GM18505 (cell line): ENCODE results near the gene CABP4.

Source experiments
- ATAC-seq: cut with Tn5 transposase; IDR thresholded peaks from one replicate; pipeline ENCODE4 v1.9.1; 2021; ENCODE audit not compliant: unreplicated experiment
- POLR2A ChIP-seq: IDR thresholded peaks from 4 replicates; pipeline ENCODE4 v1.6.1; 2011; ENCODE audit warnings: borderline replicate concordance; ENCODE audit not compliant: insufficient read depth, insufficient read length; ENCODE audit errors: extremely low read depth

The CABP4 gene

DNA sequence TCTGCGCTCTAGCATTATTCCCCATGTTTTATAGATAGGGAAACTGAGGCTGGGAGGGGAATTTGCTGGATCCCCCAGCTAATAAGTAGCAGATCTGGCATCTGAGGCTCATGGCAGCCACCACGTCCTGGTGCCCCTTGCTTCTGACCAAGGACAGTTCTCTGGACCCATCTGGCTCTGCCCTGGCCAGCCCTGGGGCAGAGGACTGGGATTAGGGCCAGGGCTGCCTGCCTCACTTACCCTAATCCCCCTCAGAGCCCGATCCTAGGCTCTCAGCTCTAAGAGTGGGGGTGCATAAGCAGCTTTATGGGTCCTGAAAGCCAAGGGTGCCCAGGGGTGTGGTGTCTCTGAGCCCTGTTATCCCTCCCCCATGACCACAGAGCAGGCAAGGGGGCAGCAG lies at the start of gene CABP4:
Gene CABP4, plus strand, starts transcription at position 301 of the 400 bp plus-strand sequence. Its CDS starts 70 bp downstream, at position 371.
- no peak for TF ChIP-seq POLR2A
- ATAC-seq = no peak

DNA sequence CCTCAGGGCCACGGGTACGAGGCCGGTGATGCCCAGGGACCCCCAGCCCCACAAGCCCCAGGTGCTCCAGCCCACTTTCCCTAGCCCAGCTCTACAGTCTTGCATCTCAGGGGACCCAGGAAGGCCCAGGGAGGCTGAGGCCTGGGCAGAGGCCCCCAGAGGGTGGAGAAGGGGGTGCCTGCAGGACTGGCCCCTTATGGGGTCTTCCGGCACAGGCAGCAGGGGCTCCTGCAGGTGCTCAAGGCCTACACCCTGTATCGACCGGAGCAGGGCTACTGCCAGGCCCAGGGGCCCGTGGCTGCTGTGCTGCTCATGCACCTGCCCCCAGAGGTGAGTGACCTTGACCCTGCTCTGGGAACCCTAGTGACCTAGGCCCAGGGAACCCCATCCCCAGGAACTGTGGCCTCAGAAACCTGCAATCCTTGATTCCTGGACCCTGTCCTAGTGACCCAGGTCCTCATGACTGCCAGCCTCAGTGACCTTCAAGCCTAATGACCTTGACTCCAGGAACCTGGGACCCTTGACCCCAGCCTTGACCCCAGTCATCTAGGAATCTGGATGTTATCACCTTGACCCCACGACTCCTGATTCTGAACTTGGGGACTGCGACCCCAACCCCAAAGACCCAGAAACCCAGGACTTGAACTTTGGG lies 49.3 kb upstream of the CABP4 start:
- no peak for TF ChIP-seq POLR2A
- no peak for ATAC-seq

DNA sequence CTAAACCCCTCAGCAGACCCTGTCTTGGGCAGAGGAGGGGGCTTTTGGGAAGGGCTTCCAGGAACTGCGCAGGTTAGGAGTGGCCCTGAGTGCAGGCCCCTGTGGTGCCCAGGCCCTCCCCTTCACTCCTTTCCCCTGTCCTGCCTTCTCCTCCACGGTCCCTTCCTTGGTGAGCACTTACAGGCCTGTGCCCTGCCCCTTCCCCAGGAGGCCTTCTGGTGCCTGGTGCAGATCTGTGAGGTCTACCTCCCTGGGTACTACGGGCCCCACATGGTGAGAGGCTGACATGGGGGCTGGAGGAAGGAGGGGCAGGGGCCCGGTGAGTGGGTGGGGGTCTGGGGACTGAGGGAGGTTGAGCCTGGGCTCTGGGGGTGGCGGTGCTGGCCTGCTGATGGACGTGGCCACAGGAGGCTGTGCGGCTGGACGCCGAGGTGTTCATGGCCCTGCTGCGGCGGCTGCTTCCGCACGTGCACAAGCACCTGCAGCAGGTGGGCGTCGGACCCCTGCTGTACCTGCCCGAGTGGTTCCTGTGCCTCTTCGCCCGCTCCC lies 48.7 kb upstream of the CABP4 start:
- no peak for TF ChIP-seq POLR2A
- no peak for ATAC-seq

DNA sequence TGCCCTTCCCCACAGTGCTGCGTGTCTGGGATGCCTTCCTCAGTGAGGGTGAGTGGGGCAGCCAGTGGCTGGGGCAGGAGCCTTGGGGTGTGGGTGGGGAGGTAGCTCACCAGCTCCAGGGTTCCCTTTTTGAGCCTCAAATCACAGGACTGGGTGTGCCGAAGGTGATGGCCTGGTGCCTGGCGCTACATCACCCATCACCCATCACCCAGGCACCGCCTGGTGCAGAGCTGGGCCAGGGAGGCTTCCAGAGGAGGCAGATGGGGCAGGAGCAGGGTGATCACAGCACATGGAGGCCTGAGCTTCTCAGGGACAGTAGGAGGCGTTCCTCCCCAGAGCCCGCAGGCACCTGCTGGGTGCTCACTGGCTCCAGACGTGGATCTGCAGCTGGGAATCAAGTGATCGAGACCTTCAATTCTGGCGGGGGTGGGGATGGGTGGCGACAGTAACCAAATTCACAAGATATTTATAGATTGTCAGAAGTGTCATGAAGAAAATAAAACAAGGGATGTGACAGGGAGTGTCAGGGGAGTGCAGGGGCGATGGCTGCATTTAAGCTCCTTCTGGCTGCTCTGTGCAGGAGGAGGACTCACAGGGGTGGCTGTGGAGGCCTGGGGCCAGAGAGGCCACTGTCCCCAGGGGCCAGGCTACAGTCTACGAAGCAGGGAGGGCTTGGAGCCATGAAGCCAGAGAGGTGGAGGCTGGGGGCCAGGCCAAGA lies 48.0 kb upstream of the CABP4 start:
- ATAC-seq = no peak
- TF ChIP-seq POLR2A = no peak

DNA sequence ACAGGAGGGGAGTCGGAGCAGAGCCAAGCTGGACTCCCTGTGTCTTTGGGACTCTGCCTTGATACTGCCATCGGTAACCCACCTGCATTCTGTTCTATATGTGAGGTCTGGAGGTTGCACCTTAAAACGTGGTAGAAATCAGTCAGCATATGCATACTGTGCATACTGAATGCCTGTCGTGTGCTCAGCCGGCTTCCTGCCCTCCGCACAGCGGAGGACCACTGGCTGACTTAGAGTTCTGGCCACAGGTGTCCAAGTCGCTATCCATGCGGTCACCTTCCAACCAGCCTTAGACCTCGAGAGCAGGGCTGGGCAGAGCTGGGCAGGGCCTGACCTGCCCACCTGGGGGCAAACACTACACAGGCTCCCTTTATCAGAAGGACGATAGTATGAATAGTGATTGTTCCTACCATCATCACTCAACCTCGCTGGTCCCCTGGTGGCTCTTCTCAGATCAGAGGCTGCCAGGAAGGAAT lies 47.4 kb upstream of the CABP4 start:
- no peak for ATAC-seq
- no peak for TF ChIP-seq POLR2A

DNA sequence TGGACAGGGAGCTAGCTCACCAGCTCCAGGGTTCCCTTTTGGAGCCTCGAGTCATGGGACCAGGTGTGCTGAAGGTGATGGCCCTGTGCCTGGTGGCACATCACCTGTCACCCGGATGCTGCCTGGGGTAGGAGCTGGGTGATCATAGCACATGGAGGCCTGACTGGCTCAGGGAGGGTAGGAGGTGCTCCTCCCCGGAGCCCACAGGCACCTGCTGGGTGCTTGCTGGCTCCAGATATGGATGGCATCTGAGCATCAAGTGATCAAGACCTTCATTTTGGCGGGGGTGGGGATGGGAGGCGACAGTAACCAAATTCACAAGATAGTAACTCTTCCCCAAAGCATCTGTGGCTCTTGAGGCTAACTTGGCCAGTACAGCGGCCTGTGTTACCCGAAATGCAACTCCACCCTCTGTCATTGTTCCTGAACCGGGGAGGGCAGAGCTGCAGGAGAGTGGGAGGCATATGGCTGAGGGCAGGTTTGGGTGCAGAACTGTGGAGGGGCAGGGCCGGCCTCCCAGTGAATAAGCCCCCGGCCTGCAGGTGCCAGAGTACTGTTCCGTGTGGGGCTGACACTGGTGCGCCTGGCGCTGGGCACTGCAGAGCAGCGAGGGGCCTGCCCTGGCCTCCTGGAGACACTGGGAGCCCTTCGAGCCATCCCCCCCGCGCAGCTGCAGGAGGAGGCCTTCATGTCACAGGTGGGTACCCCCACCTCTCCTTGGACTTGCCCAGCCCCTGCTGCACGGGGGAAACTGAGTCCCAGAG lies 46.5 kb upstream of the CABP4 start:
- TF ChIP-seq POLR2A = no peak
- no peak for ATAC-seq

DNA sequence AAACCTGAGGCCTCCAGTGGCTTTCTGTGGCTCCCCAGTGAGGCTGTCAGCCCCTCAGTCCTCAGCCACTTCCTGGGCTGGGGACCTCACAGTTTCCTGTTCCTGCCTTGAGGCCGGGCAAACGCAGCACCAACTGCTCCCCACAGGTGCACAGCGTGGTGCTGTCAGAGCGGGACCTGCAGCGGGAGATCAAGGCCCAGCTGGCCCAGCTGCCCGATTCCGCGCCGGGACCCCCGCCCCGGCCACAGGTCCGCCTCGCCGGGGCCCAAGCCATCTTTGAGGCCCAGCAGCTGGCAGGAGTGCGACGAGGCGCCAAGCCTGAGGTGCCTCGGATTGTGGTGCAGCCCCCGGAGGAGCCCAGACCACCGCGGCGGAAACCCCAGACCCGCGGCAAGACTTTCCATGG lies 45.9 kb upstream of the CABP4 start:
- no peak for ATAC-seq
- peak; percentile 65 for TF ChIP-seq POLR2A

DNA sequence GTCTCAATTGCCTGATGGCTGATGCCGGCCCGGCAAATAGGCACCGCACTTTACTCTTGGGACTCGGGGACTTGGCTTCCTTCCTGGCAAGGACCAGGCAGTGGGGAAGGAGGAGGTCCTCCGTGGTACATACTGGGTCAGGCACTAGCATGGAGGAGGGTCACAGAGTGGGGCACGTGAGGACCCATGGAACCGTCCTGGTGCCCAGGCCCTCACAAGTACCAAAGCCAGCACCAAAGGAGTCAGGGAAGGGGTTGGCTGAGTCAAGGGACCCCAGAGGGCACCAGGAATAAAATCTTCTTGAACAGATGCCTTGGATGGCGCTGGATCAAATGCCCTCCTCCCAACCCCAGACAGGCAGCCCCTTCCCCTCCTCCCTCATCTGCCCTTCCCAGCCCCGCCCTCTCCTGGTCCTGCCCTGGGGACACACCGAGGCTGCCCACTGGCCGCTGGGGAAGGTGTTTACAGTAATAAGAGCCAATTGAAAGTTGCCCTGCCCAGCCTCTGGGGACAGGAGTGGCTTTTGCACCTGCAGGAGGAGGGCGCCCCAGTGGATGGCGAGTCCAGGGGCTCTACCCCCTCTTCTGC lies 45.3 kb upstream of the CABP4 start:
- ATAC-seq = no peak
- no peak for TF ChIP-seq POLR2A

DNA sequence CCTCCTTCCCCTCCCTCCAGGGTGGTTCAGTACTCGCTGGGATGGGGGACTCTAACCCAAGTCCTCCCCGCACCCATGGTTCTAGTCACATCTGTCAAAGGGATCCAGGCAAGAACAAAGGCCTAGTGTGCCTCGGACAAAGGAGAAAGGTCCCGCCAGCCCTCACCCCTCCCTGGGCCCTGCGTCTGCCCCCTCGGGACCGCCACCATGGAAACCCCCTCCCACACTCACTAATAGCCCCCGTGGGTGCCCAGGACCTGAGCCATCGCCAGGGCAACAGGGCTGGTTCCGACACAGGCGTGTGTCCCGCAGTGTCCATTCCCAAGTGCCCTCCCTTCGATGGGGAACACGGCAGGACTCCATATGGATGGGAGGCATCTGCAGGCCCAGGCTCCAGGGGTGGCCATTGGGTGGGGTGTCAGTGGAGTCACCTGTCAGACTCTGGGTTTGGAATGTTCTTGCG lies 44.8 kb upstream of the CABP4 start:
- TF ChIP-seq POLR2A = peak; percentile 30
- ATAC-seq = no peak

DNA sequence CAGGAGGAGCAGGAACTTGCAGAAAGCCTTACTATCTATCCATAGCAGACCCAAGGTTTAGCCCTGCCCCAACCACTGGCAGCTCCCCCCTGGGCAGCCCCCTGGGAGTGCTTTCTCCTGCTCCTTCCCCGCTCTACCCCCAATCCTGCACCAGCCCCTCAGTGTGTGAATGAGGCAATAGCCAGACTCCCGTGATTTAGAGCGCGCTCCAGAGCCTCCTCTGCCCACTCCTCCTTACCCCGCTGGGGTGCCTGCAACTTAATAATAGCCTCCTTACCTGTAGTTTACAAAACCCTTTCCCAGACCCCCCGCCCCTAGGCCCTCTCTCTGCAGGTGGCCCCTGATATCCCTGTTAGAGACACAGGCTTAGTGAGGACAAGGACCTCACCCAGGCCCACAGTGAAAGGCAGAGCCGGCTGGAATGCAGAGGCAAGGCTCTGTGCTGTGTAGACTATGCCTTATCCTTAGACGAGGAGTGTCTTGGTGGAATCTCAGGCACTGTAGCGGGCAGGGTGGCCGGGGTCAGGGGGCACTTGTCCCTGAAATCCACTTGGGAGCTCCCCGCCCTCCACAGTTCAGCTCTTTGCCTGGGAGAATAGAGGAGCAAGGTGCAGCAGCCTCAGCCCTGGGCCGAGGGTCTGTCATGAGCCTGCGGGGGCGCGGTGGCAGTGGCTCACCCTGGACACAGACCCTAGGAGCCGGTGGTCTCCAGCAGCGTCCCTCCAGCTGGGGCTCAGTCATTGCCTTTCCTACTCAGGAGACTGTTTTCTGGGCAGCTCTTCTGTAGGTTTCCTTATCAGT lies 44.0 kb upstream of the CABP4 start:
- no peak for ATAC-seq
- peak; percentile 32 for TF ChIP-seq POLR2A

DNA sequence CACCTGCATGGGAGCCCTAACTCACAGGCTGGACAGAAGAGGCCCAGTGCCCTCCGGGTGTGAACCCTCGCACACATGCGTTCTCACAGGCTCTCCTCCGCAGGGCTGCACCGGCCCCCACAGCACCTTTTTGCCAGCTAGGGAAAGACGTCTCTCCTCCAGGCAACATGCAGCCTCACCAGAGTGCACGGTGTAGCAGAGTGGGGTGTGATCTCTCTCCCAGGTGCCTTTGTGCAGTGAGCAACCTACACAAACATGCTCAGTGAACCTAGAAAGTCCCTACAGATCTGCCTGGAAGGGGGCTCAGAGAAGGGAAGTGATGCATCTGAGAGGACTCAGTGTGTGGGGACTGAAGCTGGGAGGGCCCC lies 43.4 kb upstream of the CABP4 start:
- TF ChIP-seq POLR2A = no peak
- no peak for ATAC-seq

DNA sequence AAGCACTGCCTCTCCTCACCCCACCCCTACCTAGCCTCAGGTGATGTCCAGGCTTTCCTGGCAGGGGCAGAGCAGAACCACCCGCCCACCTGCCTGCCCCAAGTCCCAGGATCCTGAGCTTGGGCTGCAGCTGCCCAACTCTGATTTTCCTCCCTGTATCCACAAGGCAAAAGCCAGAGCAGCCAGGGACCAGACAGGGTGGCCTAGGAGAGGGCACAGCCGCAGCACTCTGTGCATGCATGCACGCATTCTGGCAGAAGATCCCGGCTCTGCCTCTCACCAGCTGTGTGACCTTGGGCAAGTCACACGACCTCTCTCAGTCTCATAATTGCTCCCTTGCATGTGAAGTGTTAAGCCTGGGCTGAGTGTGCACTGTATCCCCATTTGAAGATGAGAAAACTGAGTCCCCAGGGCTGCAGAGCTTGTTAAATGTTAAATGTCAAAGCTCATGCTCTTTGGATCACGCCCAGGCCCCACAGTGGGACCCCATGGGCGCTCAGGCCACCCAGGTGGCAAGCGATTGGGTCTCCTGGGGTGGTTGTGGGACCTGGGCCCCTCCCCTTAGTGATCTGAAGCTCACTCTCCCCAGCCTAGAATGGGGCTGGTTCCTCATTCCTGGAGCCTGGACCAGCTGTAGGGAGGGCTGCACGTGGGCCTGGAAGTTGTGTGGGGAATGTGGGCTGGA lies 42.5 kb upstream of the CABP4 start:
- ATAC-seq = no peak
- no peak for TF ChIP-seq POLR2A
